NCI-H2029 (cell line): ENCODE results near the gene PCDH18.

Experiments
- DNase-seq: peaks from one replicate; lab custom pipeline; 2025; lab: John Stamatoyannopoulos, UW

PCDH18 gene

DNA sequence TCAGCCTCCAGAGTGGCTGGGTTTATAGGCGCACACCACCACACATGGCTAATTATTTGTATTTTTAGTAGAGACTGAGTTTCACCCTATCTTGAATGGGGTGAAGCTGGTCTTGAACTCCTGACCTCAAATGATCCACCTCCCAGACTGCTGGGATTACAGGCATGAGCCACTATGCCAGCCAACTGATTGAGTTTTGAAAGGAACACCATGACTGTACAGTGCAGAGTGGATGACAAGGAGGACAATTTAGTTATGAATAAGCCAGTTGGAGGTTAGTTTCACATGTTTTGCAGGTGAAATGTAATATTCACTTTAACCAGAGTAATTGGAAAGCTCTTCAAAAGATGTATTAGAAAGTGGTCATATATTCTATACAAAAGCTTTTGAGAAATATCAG lies 60.8 kb downstream of the PCDH18 start:
- no peak for DNase-seq

- no peak for DNase-seq
These were observed 61.5 kb downstream of the PCDH18 start for GRCh38 chr4:137470806-137471205.
